SU-DHL-6 (cell line): ENCODE measurements around the gene ANKRD39.

Experiments used
- EZH2phosphoT487 ChIP-seq: fragments of 200-600 bp; sonication (generic), shearing (Covaris generic); conservative IDR thresholded peaks from 2 replicates; pipeline ENCODE4 v1.6.1; 2018; ENCODE audit warnings: mild to moderate bottlenecking, antibody characterized with exemption, low read length, moderate library complexity, mixed read lengths
- TF ChIP-seq, protein P1 (sequence below): fragments of 200-600 bp; sonication (generic); IDR thresholded peaks from one replicate; pipeline ENCODE4 v1.5.1; 2017; ENCODE audit warnings: antibody characterized with exemption, mild to moderate bottlenecking, low read length, moderate library complexity; ENCODE audit not compliant: insufficient read depth, poor library complexity, severe bottlenecking

DNA sequence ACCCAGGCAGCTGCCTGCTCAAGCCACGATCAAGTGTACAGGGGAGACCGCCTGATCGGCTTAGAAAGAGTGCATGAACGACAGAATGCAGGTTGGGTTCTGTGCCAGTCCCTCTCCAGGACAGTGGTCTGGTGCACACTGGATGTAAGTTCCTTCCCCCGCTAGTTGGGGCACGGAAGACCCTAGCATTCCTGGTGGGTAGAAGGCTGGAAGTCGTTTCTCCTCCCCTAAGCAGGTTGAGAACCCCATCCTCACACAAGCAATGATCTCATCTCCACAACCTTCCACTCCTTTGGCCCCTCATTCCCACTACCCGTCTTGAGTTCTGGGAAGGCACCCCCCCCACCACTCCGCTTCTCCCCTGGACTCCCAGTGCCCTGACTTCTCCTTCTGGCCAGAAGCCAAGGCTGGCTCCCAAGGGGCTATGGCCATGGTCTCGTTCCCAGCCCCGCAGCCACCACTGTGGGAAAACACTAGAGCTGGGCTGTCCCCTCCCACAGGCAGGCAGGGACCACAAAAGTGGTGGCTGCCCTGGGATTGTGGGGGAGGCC, 1.4 kb upstream of the ANKRD39 start:
- TF ChIP-seq, protein P1, sequence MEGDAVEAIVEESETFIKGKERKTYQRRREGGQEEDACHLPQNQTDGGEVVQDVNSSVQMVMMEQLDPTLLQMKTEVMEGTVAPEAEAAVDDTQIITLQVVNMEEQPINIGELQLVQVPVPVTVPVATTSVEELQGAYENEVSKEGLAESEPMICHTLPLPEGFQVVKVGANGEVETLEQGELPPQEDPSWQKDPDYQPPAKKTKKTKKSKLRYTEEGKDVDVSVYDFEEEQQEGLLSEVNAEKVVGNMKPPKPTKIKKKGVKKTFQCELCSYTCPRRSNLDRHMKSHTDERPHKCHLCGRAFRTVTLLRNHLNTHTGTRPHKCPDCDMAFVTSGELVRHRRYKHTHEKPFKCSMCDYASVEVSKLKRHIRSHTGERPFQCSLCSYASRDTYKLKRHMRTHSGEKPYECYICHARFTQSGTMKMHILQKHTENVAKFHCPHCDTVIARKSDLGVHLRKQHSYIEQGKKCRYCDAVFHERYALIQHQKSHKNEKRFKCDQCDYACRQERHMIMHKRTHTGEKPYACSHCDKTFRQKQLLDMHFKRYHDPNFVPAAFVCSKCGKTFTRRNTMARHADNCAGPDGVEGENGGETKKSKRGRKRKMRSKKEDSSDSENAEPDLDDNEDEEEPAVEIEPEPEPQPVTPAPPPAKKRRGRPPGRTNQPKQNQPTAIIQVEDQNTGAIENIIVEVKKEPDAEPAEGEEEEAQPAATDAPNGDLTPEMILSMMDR: no peak
- TF ChIP-seq EZH2phosphoT487: no peak
